ENCODE results near the gene FN3K. TPM values are rescaled to one million over a fixed set of nuclear protein-coding genes. Genes with fewer than 3 reads are reported as not detected.

FN3K gene
- total and polyA plus RNA-seq, 7 experiments from 2014 or later, result 0.97 to 14.1 (median 4.1) TPM

- H3K27ac Mint-ChIP-seq, result peak overlapping the region in 1 of 9 donors; percentile 14
- DNase-seq (no peak), ATAC-seq (no peak)
- peaks cover 16 to 28% (median 20%) of the 10 kb centered on the region in 7 donors for H3K4me1 Mint-ChIP-seq
- H3K36me3 ChIP-seq (ENCODE audit: control insufficient read depth in 2 of 3, insufficient read depth in 3 of 3, low read length in 3 of 3), result peaks cover 0 to 43% (median 8%) of the 10 kb centered on the region in 3 experiments
- peaks cover 4 to 23% (median 8%) of the 10 kb centered on the region in 5 donors for H3K36me3 Mint-ChIP-seq
- H3K27me3 Mint-ChIP-seq, result no peaks in the 10 kb centered on the region
- ChIA-PET CTCF (no interaction called here), POLR2A (no interaction called here)
- H3K4me1 ChIP-seq (ENCODE audit: control insufficient read depth in 2 of 2, insufficient read depth in 2 of 2, low read length in 2 of 2), result peaks cover 12 to 13% of the 10 kb centered on the region in 2 donors
- H3K9me3 ChIP-seq (ENCODE audit: control insufficient read depth in 2 of 3, low read length in 3 of 3), result no peaks in the 10 kb centered on the region
- H3K4me3 ChIP-seq (ENCODE audit: low read length), result no peak overlapping the region
- H3K4me3 Mint-ChIP-seq, result no peak overlapping the region
- intact Hi-C loops (cut with micrococcal nuclease), result no loop called here
- H3K27ac ChIP-seq (ENCODE audit: low read depth, low read length), result no peak overlapping the region
- H3K9me3 Mint-ChIP-seq, result no peaks in the 10 kb centered on the region
- no peaks in the 10 kb centered on the region for H3K27me3 ChIP-seq (ENCODE audit: control insufficient read depth in 2 of 2, insufficient read depth in 2 of 2, low read length in 2 of 2)
Measured at GRCh38 chr17:82720204-82720603, 15.2 kb upstream of the FN3K start.

- H3K36me3 Mint-ChIP-seq, result peaks cover 6 to 36% (median 7%) of the 10 kb centered on the region in 5 donors
- POLR2A ChIA-PET, result no interaction called here
Measured at GRCh38 chr17:82722341-82723013, 12.9 kb upstream of the FN3K start.

GRCh38 chr17:82723169-82723807 is 12.1 kb upstream of the FN3K start:
- POLR2A ChIA-PET, result no interaction called here

More at GRCh38 chr17:82722341-82723013, 12.9 kb upstream of the FN3K start:
- Histone ChIP-seq H3K27ac (ENCODE audit: low read depth, low read length) (no peak overlapping the region), H3K27me3 (ENCODE audit: control insufficient read depth in 2 of 2, insufficient read depth in 2 of 2, low read length in 2 of 2) (no peaks in the 10 kb centered on the region), H3K4me1 (ENCODE audit: control insufficient read depth in 2 of 2, insufficient read depth in 2 of 2, low read length in 2 of 2) (peaks cover 4 to 8% of the 10 kb centered on the region in 2 donors), H3K9me3 (ENCODE audit: control insufficient read depth in 2 of 3, low read length in 3 of 3) (no peaks in the 10 kb centered on the region), H3K36me3 (ENCODE audit: control insufficient read depth in 2 of 3, insufficient read depth in 3 of 3, low read length in 3 of 3) (peaks cover 0 to 56% (median 16%) of the 10 kb centered on the region in 3 experiments), H3K4me3 (ENCODE audit: low read length) (no peak overlapping the region)
- H3K9me3 Mint-ChIP-seq, result no peaks in the 10 kb centered on the region
- ATAC-seq (no peak), DNase-seq (no peak)
- H3K4me1 Mint-ChIP-seq, result peaks cover 7 to 18% (median 12%) of the 10 kb centered on the region in 7 donors
- no peak overlapping the region for H3K27ac Mint-ChIP-seq
- CTCF ChIA-PET, result no interaction called here
- no peaks in the 10 kb centered on the region for H3K27me3 Mint-ChIP-seq
- intact Hi-C loops (cut with micrococcal nuclease), result no loop called here
- H3K4me3 Mint-ChIP-seq, result peak overlapping the region in 1 of 10 donors; percentile 13

GRCh38 chr17:82726427-82726826 is 9.0 kb upstream of the FN3K start:
- H3K4me3 ChIP-seq (ENCODE audit: low read length), result no peak overlapping the region
- POLR2A ChIA-PET, result no interaction called here
- peaks cover 7 to 45% (median 18%) of the 10 kb centered on the region in 5 donors for H3K36me3 Mint-ChIP-seq
- H3K4me1 ChIP-seq (ENCODE audit: control insufficient read depth in 2 of 2, insufficient read depth in 2 of 2, low read length in 2 of 2), result no peaks in the 10 kb centered on the region
- no peak overlapping the region for H3K27ac ChIP-seq (ENCODE audit: low read depth, low read length)
- H3K27me3 ChIP-seq (ENCODE audit: control insufficient read depth in 2 of 2, insufficient read depth in 2 of 2, low read length in 2 of 2), result no peaks in the 10 kb centered on the region
- H3K4me3 Mint-ChIP-seq, result no peak overlapping the region
- no peaks in the 10 kb centered on the region for H3K9me3 Mint-ChIP-seq
- H3K36me3 ChIP-seq (ENCODE audit: control insufficient read depth in 2 of 3, insufficient read depth in 3 of 3, low read length in 3 of 3), result peaks cover 0 to 35% (median 17%) of the 10 kb centered on the region in 3 experiments
- H3K27me3 Mint-ChIP-seq, result no peaks in the 10 kb centered on the region
- H3K4me1 Mint-ChIP-seq, result peaks cover 0 to 9% (median 0%) of the 10 kb centered on the region in 7 donors
- intact Hi-C loops (cut with micrococcal nuclease), result no loop called here
- no peaks in the 10 kb centered on the region for H3K9me3 ChIP-seq (ENCODE audit: control insufficient read depth in 2 of 3, low read length in 3 of 3)
- CTCF ChIA-PET, result no interaction called here
- no peak for ATAC-seq
- DNase-seq, result no peak
- H3K27ac Mint-ChIP-seq, result no peak overlapping the region

More at GRCh38 chr17:82723169-82723807, 12.1 kb upstream of the FN3K start:
- Histone ChIP-seq H3K4me1 (ENCODE audit: control insufficient read depth in 2 of 2, insufficient read depth in 2 of 2, low read length in 2 of 2) (peaks cover 0 to under 1% of the 10 kb centered on the region in 2 donors), H3K9me3 (ENCODE audit: control insufficient read depth in 2 of 3, low read length in 3 of 3) (no peaks in the 10 kb centered on the region), H3K4me3 (ENCODE audit: low read length) (no peak overlapping the region), H3K27ac (ENCODE audit: low read depth, low read length) (no peak overlapping the region), H3K27me3 (ENCODE audit: control insufficient read depth in 2 of 2, insufficient read depth in 2 of 2, low read length in 2 of 2) (no peaks in the 10 kb centered on the region), H3K36me3 (ENCODE audit: control insufficient read depth in 2 of 3, insufficient read depth in 3 of 3, low read length in 3 of 3) (peaks cover 0 to 62% (median 17%) of the 10 kb centered on the region in 3 experiments)
- Mint-ChIP-seq H3K27me3 (no peaks in the 10 kb centered on the region), H3K9me3 (no peaks in the 10 kb centered on the region), H3K36me3 (peaks cover 6 to 38% (median 10%) of the 10 kb centered on the region in 5 donors), H3K4me1 (peaks cover 0 to 10% (median 4%) of the 10 kb centered on the region in 7 donors), H3K4me3 (no peak overlapping the region), H3K27ac (no peak overlapping the region)
- no peak for DNase-seq
- intact Hi-C loops (cut with micrococcal nuclease), result no loop called here
- no peak for ATAC-seq
- CTCF ChIA-PET, result no interaction called here

- Histone ChIP-seq H3K9me3 (ENCODE audit: control insufficient read depth in 2 of 3, low read length in 3 of 3) (peaks cover 0 to 7% (median 0%) of the 10 kb centered on the region in 3 experiments), H3K27me3 (ENCODE audit: control insufficient read depth in 2 of 2, insufficient read depth in 2 of 2, low read length in 2 of 2) (no peaks in the 10 kb centered on the region), H3K4me3 (ENCODE audit: low read length) (no peak overlapping the region), H3K36me3 (ENCODE audit: control insufficient read depth in 2 of 3, insufficient read depth in 3 of 3, low read length in 3 of 3) (peaks cover 0 to 20% (median 9%) of the 10 kb centered on the region in 3 experiments), H3K4me1 (ENCODE audit: control insufficient read depth in 2 of 2, insufficient read depth in 2 of 2, low read length in 2 of 2) (no peaks in the 10 kb centered on the region), H3K27ac (ENCODE audit: low read depth, low read length) (no peak overlapping the region)
- POLR2A ChIA-PET, result interaction anchor here (0.6 to 1.4 kb wide), 2 partner anchors 10 to 897 kb away, joined by 3 to 4 read pairs; partner anchors contain the start of gene MCRIP1
- no peak overlapping the region for H3K4me3 Mint-ChIP-seq
- H3K27ac Mint-ChIP-seq, result no peak overlapping the region
- CTCF ChIA-PET, result interaction anchor here (0.9 kb wide), 1 partner anchor 19 kb away, joined by 3 read pairs; no protein-coding TSS in a partner anchor
- ATAC-seq (no peak), DNase-seq (no peak)
- peaks cover 0 to 5% (median 2%) of the 10 kb centered on the region in 7 donors for H3K4me1 Mint-ChIP-seq
- H3K27me3 Mint-ChIP-seq, result no peaks in the 10 kb centered on the region
- H3K9me3 Mint-ChIP-seq, result peaks cover 0 to 7% (median 5%) of the 10 kb centered on the region in 11 donors
- intact Hi-C loops (cut with micrococcal nuclease), result no loop called here
- H3K36me3 Mint-ChIP-seq, result peaks cover 4 to 37% (median 22%) of the 10 kb centered on the region in 5 donors
Measured at GRCh38 chr17:82729479-82730260, 5.7 kb upstream of the FN3K start.

- ATAC-seq (no peak), DNase-seq (no peak)
- intact Hi-C loops (cut with micrococcal nuclease), result no loop called here
- peaks cover 0 to 7% (median 0%) of the 10 kb centered on the region in 3 experiments for H3K9me3 ChIP-seq (ENCODE audit: control insufficient read depth in 2 of 3, low read length in 3 of 3)
- Mint-ChIP-seq H3K27ac (no peak overlapping the region), H3K4me1 (peaks cover 0 to 11% (median 6%) of the 10 kb centered on the region in 7 donors), H3K36me3 (peaks cover 4 to 27% (median 22%) of the 10 kb centered on the region in 5 donors), H3K4me3 (no peak overlapping the region), H3K27me3 (no peaks in the 10 kb centered on the region), H3K9me3 (peaks cover 0 to 7% (median 5%) of the 10 kb centered on the region in 11 donors)
- no peaks in the 10 kb centered on the region for H3K4me1 ChIP-seq (ENCODE audit: control insufficient read depth in 2 of 2, insufficient read depth in 2 of 2, low read length in 2 of 2)
- H3K36me3 ChIP-seq (ENCODE audit: control insufficient read depth in 2 of 3, insufficient read depth in 3 of 3, low read length in 3 of 3), result peaks cover 0 to 8% (median 3%) of the 10 kb centered on the region in 3 experiments
- CTCF ChIA-PET, result no interaction called here
- no peaks in the 10 kb centered on the region for H3K27me3 ChIP-seq (ENCODE audit: control insufficient read depth in 2 of 2, insufficient read depth in 2 of 2, low read length in 2 of 2)
- no peak overlapping the region for H3K27ac ChIP-seq (ENCODE audit: low read depth, low read length)
- POLR2A ChIA-PET, result no interaction called here
- H3K4me3 ChIP-seq (ENCODE audit: low read length), result no peak overlapping the region
Measured at GRCh38 chr17:82732118-82732743, 3.2 kb upstream of the FN3K start.

Data from naive thymus-derived CD4-positive, alpha-beta T cell (primary cell).